Lung (tissue), 12 donors: ENCODE data around the gene TTLL10. TPM values are rescaled to one million over a fixed set of nuclear protein-coding genes. Genes with fewer than 3 reads are reported as not detected.

Source experiments
- ATAC-seq: fragments of 200-7000 bp; cut with Tn5 transposase; one replicate; pipeline ENCODE4 v1.9.1; 2020; ENCODE audit warnings: moderate number of reproducible peaks; ENCODE audit not compliant: insufficient read depth, low FRiP score
- DNase-seq, 3 donors: peaks; one replicate each; pipeline ENCODE4 v3.0.0-alpha.2; 2013 to 2017
- H3K27ac ChIP-seq, 2 donors: one replicate each; pipeline ENCODE4 v1.5.1; 2013; ENCODE audit warnings: mild to moderate bottlenecking in 2 of 2, moderate library complexity in 2 of 2, control low read depth in 1 of 2, inconsistent platforms in 1 of 2, low read depth in 1 of 2, low read length in 1 of 2
- H3K27me3 ChIP-seq, 3 donors: one replicate each; pipeline ENCODE4 v1.5.1; 2013; ENCODE audit warnings: low read length in 2 of 3; ENCODE audit not compliant: control insufficient read depth in 3 of 3, insufficient read depth in 3 of 3
- H3K36me3 ChIP-seq, 4 donors: one replicate each; pipeline ENCODE4 v1.5.1; 2013; ENCODE audit warnings: low read length in 4 of 4, mild to moderate bottlenecking in 1 of 4, moderate library complexity in 1 of 4; ENCODE audit not compliant: control insufficient read depth in 4 of 4, insufficient read depth in 4 of 4
- H3K4me1 ChIP-seq, 5 donors: one replicate each; pipeline ENCODE4 v1.5.1; 2013; ENCODE audit warnings: low read length in 5 of 5, mild to moderate bottlenecking in 2 of 5, moderate library complexity in 1 of 5; ENCODE audit not compliant: control insufficient read depth in 5 of 5, insufficient read depth in 5 of 5
- H3K4me3 ChIP-seq: one replicate; pipeline ENCODE4 v1.5.1; 2013; ENCODE audit warnings: mild to moderate bottlenecking, control low read depth, moderate library complexity
- H3K9ac ChIP-seq, 2 donors: one replicate each; pipeline ENCODE4 v1.5.1; 2013; ENCODE audit warnings: low read length in 2 of 2, control low read depth in 1 of 2; ENCODE audit not compliant: insufficient read depth in 1 of 2
- H3K9me3 ChIP-seq, 4 donors: one replicate each; pipeline ENCODE4 v1.5.1; 2013; ENCODE audit warnings: low read length in 3 of 4, mild to moderate bottlenecking in 1 of 4, moderate library complexity in 1 of 4; ENCODE audit not compliant: control insufficient read depth in 4 of 4, insufficient read depth in 3 of 4
- CTCF ChIP-seq: IDR thresholded peaks from 2 replicates; pipeline ENCODE4 v1.5.1; 2012; ENCODE audit warnings: mild to moderate bottlenecking; ENCODE audit errors: control extremely low read depth, extremely low read depth
- WGBS, 2 donors: extraction: QIAGEN DNeasy Blood & Tissue Kit; methylation state at CpG; one replicate each; pipeline ENCODE4 v1.1.7; 2013; 5-methylcytosine and 5-hydroxymethylcytosine counted together
- polyA plus RNA-seq, 2 donors: library from polyadenylated mRNA; stranded (reverse); fragments of 200-250 nt; gene quantifications; one replicate each; pipeline ENCODE4 v1.2.1, GENCODE V29; 2013
- total RNA-seq, 2 donors: library from RNA; depleted of rRNA in 1 of 2; stranded (reverse); fragments of >200 nt in 1 of 2; gene quantifications; one replicate each; pipeline ENCODE4 v1.2.1, GENCODE V29; 2014 to 2021
- donor health status: control.
- donor health status: control.
- donor health status: Bipolar disorder and iron deficiency.
- donor health status: healthy.
- donor health status: DM: yes; HTN: yes; CAD: no.

The TTLL10 gene
- total and polyA plus RNA-seq, 4 donors, result 3.7 to 19.7 (median 4.5) TPM

GRCh38 chr1:1182491-1183220 lies 9.0 kb downstream of the TTLL10 start:
- H3K9me3 ChIP-seq, result no peaks in the 10 kb centered on the region
- no peak for ATAC-seq
- H3K9ac ChIP-seq, result no peak overlapping the region
- no peak overlapping the region for H3K27ac ChIP-seq
- WGBS, 2 donors, result 41 to 53% methylated on average over 34 to 39 of the region's 39 CpGs
- peaks cover 0 to 6% (median 0%) of the 10 kb centered on the region in 5 donors for H3K4me1 ChIP-seq
- no peaks in the 10 kb centered on the region for H3K36me3 ChIP-seq
- H3K27me3 ChIP-seq, result no peaks in the 10 kb centered on the region
- H3K4me3 ChIP-seq, result no peak overlapping the region
- no peak for DNase-seq
- no peak for TF ChIP-seq CTCF

DNA sequence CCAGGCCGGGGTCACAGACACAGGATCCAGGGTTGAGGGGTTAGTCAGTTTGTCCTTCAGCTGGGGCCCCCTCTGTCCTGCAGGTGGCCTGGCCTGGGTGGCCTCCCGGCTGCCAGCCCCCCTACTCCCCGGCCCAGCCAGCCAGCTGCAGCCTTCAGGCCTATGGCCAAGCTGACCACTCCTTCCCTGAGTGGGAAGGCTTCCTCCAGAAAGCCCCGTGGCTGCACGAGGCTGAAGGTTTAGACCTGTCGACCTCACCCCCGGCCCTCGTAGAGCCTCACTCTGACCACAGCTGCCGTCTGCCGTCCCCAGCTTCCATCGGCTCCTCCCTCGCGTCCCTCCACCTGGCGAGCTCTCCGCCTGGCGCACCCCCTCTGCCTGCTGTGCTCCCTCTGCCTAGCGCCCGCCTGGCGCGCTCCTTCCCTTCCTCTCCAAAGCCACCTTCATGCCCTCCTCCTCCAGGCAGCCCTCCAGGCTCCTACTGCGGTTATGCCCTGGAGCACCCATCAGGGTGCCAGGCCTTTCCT lies 9.6 kb downstream of the TTLL10 start:
- Histone ChIP-seq H3K27me3 (no peaks in the 10 kb centered on the region), H3K4me3 (no peak overlapping the region), H3K4me1 (peaks cover 0 to 6% (median 0%) of the 10 kb centered on the region in 5 donors), H3K9ac (no peak overlapping the region), H3K9me3 (no peaks in the 10 kb centered on the region), H3K36me3 (no peaks in the 10 kb centered on the region), H3K27ac (no peak overlapping the region)
- WGBS, 2 donors, result 73 to 78% methylated on average over 21 of the region's 21 CpGs
- no peak for ATAC-seq
- peak in 1 of 3 donors; percentile 9 for DNase-seq
- no peak for TF ChIP-seq CTCF

DNA sequence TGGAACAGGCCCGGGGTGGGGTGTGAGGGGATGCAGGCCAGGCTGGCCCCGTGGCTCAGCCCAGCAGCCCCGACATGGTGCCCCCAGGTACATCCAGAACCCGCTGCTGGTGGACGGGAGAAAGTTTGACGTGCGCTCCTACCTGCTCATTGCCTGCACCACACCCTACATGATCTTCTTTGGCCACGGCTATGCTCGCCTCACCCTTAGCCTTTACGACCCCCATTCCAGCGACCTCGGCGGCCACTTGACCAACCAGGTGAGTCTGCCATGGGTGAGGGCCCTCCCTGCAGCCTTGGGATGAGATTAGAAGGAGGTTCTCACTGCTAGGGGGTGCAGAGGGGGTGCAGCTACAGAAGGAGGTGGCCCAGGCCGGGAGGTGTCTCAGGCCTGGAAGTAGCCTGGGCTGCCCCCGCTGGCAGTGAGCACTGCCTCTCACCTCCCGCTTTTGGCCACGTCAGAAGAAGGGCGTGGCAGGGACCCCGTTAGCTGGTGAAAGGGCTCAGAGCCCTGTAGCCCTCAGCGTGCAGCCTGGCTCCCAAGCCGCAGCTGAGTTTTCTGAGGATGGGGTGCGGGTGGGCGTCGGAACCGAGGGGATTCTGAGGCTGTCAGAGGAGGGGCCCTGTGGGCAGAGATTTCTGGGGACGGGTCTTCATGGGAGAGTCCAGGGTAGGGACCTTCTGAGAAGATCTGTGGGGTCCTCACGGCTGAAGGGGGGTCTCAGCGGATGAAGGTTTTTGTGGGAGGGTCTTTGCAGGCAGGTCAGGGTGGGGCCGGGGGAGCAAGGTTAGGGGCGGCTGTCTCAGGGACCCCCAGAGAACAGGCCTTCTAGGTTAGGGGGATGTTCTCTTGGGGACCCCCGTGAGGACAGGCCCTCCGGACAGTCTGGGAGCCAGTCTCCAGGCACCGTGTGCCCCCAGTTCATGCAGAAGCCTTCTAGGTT lies 10.4 kb downstream of the TTLL10 start:
- Histone ChIP-seq H3K4me3 (no peak overlapping the region), H3K27ac (no peak overlapping the region), H3K9me3 (no peaks in the 10 kb centered on the region), H3K9ac (no peak overlapping the region), H3K27me3 (no peaks in the 10 kb centered on the region), H3K36me3 (no peaks in the 10 kb centered on the region), H3K4me1 (peaks cover 0 to 6% (median 0%) of the 10 kb centered on the region in 5 donors)
- 91 to 93% methylated on average over 30 to 32 of the region's 33 CpGs for WGBS, 2 donors
- TF ChIP-seq CTCF, result no peak
- ATAC-seq, result no peak
- DNase-seq, result peak in 1 of 3 donors; percentile 7
